ENCODE measurements around the gene B4GALT4.

DNA sequence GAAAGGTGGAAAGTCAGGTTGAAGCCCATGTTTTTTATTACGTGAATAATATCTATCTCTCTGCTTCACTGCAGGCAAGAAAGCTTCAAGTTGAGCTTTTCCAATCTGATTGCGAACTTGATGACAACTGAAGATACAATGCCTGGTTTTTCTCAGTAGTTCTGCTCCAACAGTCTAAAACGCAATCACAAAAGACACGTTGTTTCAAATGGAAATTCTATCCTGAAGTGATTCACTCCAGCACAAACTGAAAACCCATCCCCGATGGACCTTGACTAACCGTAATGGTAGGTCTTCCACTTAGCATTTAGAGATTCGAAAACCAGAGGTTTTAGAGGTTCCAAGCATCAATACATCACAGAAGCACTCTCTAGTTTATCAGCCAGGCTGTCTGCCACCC lies 10.6 kb downstream of the B4GALT4 start:
- TF ChIP-seq, protein P1, sequence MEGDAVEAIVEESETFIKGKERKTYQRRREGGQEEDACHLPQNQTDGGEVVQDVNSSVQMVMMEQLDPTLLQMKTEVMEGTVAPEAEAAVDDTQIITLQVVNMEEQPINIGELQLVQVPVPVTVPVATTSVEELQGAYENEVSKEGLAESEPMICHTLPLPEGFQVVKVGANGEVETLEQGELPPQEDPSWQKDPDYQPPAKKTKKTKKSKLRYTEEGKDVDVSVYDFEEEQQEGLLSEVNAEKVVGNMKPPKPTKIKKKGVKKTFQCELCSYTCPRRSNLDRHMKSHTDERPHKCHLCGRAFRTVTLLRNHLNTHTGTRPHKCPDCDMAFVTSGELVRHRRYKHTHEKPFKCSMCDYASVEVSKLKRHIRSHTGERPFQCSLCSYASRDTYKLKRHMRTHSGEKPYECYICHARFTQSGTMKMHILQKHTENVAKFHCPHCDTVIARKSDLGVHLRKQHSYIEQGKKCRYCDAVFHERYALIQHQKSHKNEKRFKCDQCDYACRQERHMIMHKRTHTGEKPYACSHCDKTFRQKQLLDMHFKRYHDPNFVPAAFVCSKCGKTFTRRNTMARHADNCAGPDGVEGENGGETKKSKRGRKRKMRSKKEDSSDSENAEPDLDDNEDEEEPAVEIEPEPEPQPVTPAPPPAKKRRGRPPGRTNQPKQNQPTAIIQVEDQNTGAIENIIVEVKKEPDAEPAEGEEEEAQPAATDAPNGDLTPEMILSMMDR (IDR thresholded peaks at IDR 0.05; ENCODE audit: extremely low read depth in 1 of 2, insufficient read depth in 1 of 2, low read depth in 1 of 2, low read length in 2 of 2) = no peak
- TF ChIP-seq POLR2A (IDR thresholded peaks at IDR 0.05; ENCODE audit: low read depth, low read length) = no peak
- TF ChIP-seq JUN (IDR thresholded peaks at IDR 0.05; ENCODE audit: borderline replicate concordance, insufficient read depth, insufficient read length, low read depth) = no peak
- TF ChIP-seq POLR2AphosphoS5 (IDR thresholded peaks at IDR 0.05; ENCODE audit: insufficient read depth, low read depth, low read length) = no peak
- TF ChIP-seq FOS (IDR thresholded peaks at IDR 0.05; ENCODE audit: borderline replicate concordance, insufficient read depth, low read length) = no peak
- TF ChIP-seq EZH2 (IDR thresholded peaks at IDR 0.05; ENCODE audit: borderline replicate concordance, low read depth, low read length, severe bottlenecking) = no peak
- TF ChIP-seq, protein P2, sequence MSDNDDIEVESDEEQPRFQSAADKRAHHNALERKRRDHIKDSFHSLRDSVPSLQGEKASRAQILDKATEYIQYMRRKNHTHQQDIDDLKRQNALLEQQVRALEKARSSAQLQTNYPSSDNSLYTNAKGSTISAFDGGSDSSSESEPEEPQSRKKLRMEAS (IDR thresholded peaks at IDR 0.05; ENCODE audit: insufficient read depth, insufficient read length) = no peak
- TF ChIP-seq MYC (IDR thresholded peaks at IDR 0.05; ENCODE audit: low read depth, low read length) = no peak
- TF ChIP-seq GATA2 (IDR thresholded peaks at IDR 0.05; ENCODE audit: insufficient read depth, insufficient read length, low read depth, low read length) = no peak
